ENCODE measurements around the gene EYS. TPM values are rescaled to one million over a fixed set of nuclear protein-coding genes. Genes with fewer than 3 reads are reported as not detected.

EYS gene
- total RNA-seq, 1 experiment from 2014 or later, result not detected

DNA sequence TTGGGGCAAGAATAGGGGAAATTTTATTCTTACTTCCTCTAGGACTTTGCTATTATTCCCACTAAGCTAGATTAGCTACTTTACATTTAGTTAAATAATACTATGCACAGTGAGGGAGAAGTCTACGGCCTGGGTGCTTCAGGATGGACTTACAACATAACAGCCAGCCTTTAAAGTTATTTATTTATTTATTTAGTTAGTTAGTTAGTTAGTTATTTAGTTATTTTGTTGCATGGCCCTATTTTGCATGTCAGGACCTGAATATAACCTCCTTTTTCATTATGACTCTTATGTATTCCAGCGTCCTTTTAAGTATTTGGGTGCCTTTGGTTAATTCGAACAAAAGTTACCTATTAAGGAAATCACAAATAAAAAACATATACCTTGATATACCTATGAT is 238.7 kb downstream of the EYS start:
- H4K20me1 ChIP-seq (ENCODE audit: control insufficient read depth, insufficient read depth, insufficient read length), result no peaks in the 10 kb centered on the region
- H2BK5ac ChIP-seq (ENCODE audit: insufficient read length, low read length), result no peak overlapping the region
- H2BK12ac ChIP-seq (ENCODE audit: insufficient read length, low read depth, low read length), result no peak overlapping the region
- no peak overlapping the region for H3K56ac ChIP-seq (ENCODE audit: insufficient read length, low read depth, low read length)
- no peaks in the 10 kb centered on the region for H3K4me1 ChIP-seq (ENCODE audit: insufficient read depth, low read length)
- no peak overlapping the region for H3K4me2 ChIP-seq (ENCODE audit: insufficient read depth, insufficient read length, low read length)
- Mint-ChIP-seq H3K27ac (no peak overlapping the region), H3K36me3 (ENCODE audit: insufficient read depth in 1 of 3, low read depth in 3 of 3) (no peaks in the 10 kb centered on the region), H3K4me1 (no peaks in the 10 kb centered on the region), H3K4me3 (no peak overlapping the region), H3K27me3 (ENCODE audit: low read depth) (no peaks in the 10 kb centered on the region), H3K9me3 (no peaks in the 10 kb centered on the region)
- H3K14ac ChIP-seq (ENCODE audit: insufficient read depth, low read length), result no peak overlapping the region
- H4K91ac ChIP-seq (ENCODE audit: insufficient read length, low read depth, low read length), result no peak overlapping the region
- no peak overlapping the region for H4K5ac ChIP-seq (ENCODE audit: insufficient read length, low read depth, low read length)
- H2AFZ ChIP-seq (ENCODE audit: low read length), result no peak overlapping the region
- H3K4ac ChIP-seq (ENCODE audit: low read depth, low read length), result no peak overlapping the region
- H3T11ph ChIP-seq (ENCODE audit: low read length), result no peak overlapping the region
- TF ChIP-seq, protein P1, sequence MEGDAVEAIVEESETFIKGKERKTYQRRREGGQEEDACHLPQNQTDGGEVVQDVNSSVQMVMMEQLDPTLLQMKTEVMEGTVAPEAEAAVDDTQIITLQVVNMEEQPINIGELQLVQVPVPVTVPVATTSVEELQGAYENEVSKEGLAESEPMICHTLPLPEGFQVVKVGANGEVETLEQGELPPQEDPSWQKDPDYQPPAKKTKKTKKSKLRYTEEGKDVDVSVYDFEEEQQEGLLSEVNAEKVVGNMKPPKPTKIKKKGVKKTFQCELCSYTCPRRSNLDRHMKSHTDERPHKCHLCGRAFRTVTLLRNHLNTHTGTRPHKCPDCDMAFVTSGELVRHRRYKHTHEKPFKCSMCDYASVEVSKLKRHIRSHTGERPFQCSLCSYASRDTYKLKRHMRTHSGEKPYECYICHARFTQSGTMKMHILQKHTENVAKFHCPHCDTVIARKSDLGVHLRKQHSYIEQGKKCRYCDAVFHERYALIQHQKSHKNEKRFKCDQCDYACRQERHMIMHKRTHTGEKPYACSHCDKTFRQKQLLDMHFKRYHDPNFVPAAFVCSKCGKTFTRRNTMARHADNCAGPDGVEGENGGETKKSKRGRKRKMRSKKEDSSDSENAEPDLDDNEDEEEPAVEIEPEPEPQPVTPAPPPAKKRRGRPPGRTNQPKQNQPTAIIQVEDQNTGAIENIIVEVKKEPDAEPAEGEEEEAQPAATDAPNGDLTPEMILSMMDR (conservative IDR thresholded peaks at IDR 0.05), result no peak
- WGBS (ENCODE audit: extremely low coverage, insufficient read length, low lambda C conversion rate), result no CpG with 5 or more reads among the region's 3 CpGs
- no peaks in the 10 kb centered on the region for H3K79me2 ChIP-seq (ENCODE audit: insufficient read depth, low read length)
- DNase-seq, result no peak
- no peak overlapping the region for H4K8ac ChIP-seq (replicated peaks; ENCODE audit: insufficient read length, low read depth, low read length)
- no peak overlapping the region for H2BK120ac ChIP-seq (ENCODE audit: low read depth, low read length, poor library complexity, severe bottlenecking)
- no peak overlapping the region for H3K23ac ChIP-seq (ENCODE audit: insufficient read length, low read depth, low read length)
- H3K27me3 ChIP-seq (ENCODE audit: insufficient read depth, low read length), result no peaks in the 10 kb centered on the region
- H3K23me2 ChIP-seq (ENCODE audit: insufficient read length, low read depth, low read length, poor library complexity, severe bottlenecking), result no peaks in the 10 kb centered on the region
- no peaks in the 10 kb centered on the region for H3K79me1 ChIP-seq (ENCODE audit: insufficient read depth, low read depth, low read length, poor library complexity, severe bottlenecking)
- H2BK15ac ChIP-seq (ENCODE audit: low read depth, low read length), result no peak overlapping the region
- H3K27ac ChIP-seq (ENCODE audit: insufficient read length, low read depth, low read length), result no peak overlapping the region
- H3K18ac ChIP-seq (ENCODE audit: insufficient read length, low read depth, low read length), result no peak overlapping the region
- H2BK20ac ChIP-seq (ENCODE audit: low read depth, low read length, poor library complexity, severe bottlenecking), result no peak overlapping the region
- H3K9me3 ChIP-seq (ENCODE audit: control insufficient read depth, low read depth, low read length), result no peaks in the 10 kb centered on the region
- H2AK5ac ChIP-seq (ENCODE audit: insufficient read length, low read length), result no peak overlapping the region
- no peak overlapping the region for H3K9ac ChIP-seq (ENCODE audit: extremely low read depth, insufficient read length, low read length)
